Right lobe of liver (tissue), 4 donors: Measurements from ENCODE around the gene ZYG11A.
"Not testable (repeated sequence)": the region's sequence is repeated elsewhere in the genome, so short reads cannot be mapped to it uniquely, and the experiment has no call there.

Experiments used
- POLR2A ChIP-seq: fragments of 450-650 bp; IDR thresholded peaks from one replicate; pipeline ENCODE4 v1.6.1; 2017; ENCODE audit warnings: antibody characterized with exemption, mild to moderate bottlenecking
- TF ChIP-seq, protein P1 (sequence below), 4 donors: fragments of 200-600 bp in 3 of 4; fragments of 450-650 bp in 1 of 4; IDR thresholded peaks; one replicate each; pipeline versions ENCODE4 v1.5.1 to v1.8.0; 2016 to 2022; ENCODE audit warnings: antibody characterized with exemption in 4 of 4, mild to moderate bottlenecking in 2 of 4
- donor health status: DM: no; HTN: no; CAD: no.
- donor health status: DM: no; HTN: no; CAD: no.
- donor health status: DM: no; HTN: yes; CAD: no.

DNA sequence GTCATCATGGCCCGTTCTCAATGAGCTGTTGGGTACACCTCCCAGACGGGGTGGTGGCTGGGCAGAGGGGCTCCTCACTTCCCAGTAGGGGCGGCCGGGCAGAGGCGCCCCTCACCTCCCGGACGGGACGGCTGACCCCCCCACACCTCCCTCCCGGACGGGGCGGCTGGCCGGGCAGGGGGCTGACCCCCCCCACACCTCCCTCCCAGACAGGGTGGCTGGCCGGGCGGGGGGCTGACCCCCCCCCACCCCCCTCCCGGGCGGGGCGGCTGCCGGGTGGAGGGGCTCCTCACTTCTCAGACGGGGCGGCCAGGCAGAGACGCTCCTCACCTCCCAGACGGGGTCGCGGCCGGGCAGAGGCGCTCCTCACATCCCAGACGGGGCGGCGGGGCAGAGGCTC is 27.2 kb downstream of the ZYG11A start:
- TF ChIP-seq, protein P1, sequence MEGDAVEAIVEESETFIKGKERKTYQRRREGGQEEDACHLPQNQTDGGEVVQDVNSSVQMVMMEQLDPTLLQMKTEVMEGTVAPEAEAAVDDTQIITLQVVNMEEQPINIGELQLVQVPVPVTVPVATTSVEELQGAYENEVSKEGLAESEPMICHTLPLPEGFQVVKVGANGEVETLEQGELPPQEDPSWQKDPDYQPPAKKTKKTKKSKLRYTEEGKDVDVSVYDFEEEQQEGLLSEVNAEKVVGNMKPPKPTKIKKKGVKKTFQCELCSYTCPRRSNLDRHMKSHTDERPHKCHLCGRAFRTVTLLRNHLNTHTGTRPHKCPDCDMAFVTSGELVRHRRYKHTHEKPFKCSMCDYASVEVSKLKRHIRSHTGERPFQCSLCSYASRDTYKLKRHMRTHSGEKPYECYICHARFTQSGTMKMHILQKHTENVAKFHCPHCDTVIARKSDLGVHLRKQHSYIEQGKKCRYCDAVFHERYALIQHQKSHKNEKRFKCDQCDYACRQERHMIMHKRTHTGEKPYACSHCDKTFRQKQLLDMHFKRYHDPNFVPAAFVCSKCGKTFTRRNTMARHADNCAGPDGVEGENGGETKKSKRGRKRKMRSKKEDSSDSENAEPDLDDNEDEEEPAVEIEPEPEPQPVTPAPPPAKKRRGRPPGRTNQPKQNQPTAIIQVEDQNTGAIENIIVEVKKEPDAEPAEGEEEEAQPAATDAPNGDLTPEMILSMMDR (IDR thresholded peaks at IDR 0.05), result not testable (repeated sequence)
- not testable (repeated sequence) for TF ChIP-seq POLR2A
